ENCODE results near the gene CCDC40. TPM values are rescaled to one million over a fixed set of nuclear protein-coding genes. Genes with fewer than 3 reads are reported as not detected.
"Not testable (repeated sequence)": the region's sequence is repeated elsewhere in the genome, so short reads cannot be mapped to it uniquely, and the experiment has no call there.

The CCDC40 gene, protein sequence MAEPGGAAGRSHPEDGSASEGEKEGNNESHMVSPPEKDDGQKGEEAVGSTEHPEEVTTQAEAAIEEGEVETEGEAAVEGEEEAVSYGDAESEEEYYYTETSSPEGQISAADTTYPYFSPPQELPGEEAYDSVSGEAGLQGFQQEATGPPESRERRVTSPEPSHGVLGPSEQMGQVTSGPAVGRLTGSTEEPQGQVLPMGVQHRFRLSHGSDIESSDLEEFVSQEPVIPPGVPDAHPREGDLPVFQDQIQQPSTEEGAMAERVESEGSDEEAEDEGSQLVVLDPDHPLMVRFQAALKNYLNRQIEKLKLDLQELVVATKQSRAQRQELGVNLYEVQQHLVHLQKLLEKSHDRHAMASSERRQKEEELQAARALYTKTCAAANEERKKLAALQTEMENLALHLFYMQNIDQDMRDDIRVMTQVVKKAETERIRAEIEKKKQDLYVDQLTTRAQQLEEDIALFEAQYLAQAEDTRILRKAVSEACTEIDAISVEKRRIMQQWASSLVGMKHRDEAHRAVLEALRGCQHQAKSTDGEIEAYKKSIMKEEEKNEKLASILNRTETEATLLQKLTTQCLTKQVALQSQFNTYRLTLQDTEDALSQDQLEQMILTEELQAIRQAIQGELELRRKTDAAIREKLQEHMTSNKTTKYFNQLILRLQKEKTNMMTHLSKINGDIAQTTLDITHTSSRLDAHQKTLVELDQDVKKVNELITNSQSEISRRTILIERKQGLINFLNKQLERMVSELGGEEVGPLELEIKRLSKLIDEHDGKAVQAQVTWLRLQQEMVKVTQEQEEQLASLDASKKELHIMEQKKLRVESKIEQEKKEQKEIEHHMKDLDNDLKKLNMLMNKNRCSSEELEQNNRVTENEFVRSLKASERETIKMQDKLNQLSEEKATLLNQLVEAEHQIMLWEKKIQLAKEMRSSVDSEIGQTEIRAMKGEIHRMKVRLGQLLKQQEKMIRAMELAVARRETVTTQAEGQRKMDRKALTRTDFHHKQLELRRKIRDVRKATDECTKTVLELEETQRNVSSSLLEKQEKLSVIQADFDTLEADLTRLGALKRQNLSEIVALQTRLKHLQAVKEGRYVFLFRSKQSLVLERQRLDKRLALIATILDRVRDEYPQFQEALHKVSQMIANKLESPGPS
- 2.3 TPM for polyA plus RNA-seq (2013, experiment 1 of 2; ENCODE audit: insufficient read length)
- 1.8 TPM for polyA plus RNA-seq (2013, experiment 2 of 2; ENCODE audit: insufficient read length)

DNA sequence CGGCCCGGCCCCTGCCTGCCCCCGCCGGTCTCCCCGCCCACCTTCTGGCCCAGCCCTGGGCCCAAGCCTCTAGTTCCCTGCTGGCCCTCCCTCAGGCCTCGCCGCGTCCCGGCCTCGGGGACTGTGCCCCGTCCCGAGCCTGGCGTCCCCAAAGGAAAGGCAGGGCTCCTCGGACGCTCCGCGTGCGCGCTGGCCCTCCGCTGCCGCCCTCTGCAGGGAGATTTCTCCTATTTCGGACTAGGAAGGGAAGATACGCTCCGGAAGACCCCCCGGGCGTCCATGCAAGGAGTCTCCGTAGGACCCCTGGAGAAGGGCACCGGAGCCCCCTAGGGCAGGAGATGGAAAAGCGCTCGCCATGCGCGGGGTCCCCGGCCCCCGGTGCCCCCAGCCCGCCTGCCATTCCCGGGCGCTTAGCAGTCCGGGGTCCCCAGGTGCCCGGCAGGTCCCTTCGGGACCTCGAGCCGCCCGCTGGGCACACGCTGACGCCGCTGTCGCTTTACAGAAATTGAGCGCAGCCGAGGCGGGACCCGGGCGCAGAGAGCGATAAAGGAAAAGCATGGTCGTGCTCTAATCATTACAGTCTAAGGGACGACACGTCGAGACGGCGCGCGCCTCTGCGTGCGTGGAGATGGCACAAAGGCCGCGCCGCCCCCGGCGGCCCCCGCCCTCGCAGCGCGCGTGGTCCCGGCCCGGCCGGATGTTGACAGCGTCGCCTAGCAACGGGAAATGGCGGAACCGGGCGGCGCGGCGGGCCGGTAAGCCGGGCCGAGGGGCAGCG is at the start of gene CCDC40:
TSS of gene CCDC40 (plus strand) at position 706 of the 778 bp plus-strand sequence. CDS start at position 727, 21 bp downstream.
- peak; percentile 80 for DNase-seq

DNA sequence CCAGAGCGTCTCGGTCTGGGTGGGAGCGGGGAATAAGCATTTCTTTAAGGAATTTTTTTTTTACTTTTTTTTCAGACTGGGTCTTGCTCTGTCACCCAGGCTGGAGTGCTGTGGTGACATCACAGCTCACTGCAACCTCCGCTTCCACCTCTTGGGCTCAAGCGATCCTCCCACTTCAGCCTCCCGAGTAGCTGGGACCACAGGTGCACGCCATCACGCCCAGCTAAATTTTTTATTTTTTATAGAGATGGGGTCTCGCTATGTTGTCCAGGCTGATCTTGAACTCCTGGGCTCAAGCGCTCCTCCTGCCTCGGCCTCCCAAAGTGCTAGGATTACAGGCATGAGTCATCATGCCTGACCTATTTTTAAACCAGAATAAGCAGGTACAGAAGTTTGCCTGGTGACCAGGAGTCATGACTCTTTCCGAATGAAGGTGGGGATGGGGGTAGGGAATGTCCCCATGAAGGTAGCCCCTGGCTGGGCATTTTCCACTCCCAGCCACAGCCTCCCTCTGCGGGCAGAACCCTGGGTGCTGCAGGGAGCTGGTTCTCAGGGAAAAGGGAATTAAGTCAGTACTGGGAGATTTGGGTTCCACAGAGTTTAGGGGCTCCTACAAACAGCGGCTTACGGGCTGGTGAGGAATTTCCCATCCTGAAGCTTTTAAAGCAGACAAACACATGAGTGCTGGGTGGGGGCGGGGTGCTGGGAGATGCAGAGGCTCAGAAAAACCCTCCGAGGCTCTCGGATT is 49.1 kb upstream of the CCDC40 start:
- no peak for DNase-seq

DNA sequence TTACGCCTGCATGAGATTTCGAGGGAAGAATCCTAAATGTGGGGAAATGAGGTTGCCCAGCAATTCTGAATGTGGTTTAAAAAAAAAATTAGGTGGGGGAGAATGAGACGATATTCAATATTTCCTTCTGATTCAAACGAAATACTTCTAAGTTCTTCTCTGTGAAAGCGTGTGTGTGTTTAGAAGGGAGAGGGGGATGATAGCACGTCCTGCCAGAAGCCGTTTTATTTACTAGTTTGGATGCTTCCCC is 48.6 kb upstream of the CCDC40 start:
- DNase-seq, result no peak

DNA sequence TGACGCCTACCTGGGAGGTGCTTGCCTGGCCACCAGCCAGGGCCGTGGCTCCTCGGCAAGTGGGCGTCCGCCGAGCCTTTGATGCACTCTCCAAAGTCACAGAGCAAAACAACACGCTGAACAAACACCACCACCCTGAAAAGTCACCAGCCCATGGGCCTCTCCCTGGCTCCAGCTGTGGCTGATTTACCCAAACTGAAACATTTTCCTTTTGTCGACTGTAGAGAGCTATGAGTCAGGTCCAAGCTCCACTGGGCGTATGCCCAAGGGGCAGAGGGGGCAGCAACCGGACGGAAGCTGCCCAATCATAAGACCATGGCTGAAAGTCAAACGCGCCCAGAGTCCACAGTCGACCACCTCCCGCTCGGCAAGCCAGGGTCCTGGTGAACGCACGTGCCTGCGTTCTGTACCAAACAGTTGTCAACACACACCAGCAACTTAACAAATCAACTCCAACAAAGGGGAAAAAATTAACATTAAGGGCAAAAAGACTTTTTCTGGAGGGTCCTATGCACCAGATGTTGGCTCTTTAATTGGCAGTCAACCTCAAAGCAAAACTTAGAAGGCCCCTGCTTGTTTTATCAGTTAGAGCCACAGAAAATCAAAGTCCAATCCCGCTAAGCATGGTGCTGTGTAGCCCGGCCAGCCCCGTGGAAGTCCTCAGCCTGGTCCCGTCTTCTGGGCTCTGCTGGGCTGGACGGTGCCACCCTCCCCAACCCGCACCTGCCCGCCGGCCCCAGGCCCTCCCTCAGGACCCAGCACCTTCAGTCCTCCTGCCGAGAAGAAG is 48.1 kb upstream of the CCDC40 start:
- peak; percentile 69 for DNase-seq

DNA sequence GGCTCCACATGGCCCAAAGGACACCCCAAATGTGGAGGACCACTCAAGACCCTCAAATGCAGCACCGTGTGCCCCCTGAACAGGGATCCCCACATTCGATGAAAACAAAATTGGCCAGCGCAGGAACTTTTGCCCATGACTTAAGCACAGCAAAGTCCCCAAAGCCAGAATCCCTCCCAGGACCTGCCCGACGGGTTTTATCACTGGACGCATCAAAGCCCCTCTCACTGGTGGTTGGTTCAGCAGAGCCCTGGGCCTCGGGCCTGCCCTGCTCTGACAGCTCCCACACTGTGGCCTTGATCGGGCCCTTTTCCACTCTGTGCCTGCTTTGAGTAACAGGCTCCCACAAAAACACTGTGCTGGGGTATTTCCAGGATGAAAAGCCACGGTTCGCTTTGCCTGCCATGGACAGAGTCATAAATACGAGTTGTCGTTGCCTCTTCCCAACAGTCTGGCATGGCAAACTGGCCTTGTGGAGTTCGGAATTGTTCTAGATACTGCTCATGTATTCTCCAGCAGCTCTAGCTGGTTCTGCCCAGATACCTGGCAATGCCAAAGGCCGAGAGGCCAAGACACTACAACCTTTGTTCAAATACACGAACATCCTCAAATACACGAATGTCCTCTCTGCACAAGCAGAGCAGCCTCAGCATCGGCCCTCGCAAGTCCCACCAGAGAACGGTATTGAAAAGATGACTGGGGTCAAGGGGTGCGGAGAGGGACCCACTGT is 47.2 kb upstream of the CCDC40 start:
- DNase-seq, result no peak

DNA sequence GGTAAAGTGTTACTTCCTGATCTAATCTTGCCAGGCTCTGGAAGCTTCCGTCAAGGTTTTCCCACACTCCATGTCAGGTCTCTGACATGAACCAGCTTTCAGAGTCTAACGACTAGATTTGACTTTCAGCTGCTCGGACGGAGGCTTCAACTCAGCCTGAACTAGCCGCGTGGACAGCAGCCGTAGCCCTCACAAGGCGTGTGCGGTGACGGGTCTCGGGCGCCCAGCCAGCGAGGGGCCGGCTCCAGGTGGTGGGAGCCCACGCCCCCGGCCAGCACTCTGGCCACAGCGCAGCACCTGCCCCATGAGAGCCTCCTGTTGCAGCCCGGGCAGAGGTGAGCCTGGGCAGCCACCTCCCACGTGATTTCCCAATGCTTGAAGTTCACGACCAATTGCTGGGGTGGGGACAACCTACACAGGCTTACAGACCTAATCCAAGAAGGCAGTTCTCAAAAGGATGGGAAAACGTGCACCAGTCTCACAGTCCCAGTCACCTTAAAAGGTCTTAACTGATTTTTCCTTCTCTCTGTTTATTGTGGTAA is 46.3 kb upstream of the CCDC40 start:
- no peak for DNase-seq

DNA sequence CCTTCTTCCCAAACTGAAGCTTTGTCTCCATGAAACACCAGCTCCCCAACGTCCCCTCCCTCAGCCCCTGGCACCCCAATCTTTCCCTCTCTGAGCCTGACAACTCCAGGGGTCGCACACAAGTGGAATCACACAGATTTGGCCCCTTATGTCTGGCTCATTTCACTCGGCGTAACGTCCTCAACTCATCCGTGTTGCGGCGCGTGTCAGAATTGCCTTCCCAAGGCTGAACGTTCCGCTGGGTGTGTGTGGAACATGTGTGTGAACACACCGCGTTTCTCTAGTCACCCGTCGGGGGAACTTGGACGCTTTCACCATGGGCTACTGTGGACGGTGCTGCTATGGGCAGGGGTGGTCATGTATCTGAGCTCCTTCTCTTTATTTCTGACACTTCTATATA is 45.7 kb upstream of the CCDC40 start:
- DNase-seq, result no peak

DNA sequence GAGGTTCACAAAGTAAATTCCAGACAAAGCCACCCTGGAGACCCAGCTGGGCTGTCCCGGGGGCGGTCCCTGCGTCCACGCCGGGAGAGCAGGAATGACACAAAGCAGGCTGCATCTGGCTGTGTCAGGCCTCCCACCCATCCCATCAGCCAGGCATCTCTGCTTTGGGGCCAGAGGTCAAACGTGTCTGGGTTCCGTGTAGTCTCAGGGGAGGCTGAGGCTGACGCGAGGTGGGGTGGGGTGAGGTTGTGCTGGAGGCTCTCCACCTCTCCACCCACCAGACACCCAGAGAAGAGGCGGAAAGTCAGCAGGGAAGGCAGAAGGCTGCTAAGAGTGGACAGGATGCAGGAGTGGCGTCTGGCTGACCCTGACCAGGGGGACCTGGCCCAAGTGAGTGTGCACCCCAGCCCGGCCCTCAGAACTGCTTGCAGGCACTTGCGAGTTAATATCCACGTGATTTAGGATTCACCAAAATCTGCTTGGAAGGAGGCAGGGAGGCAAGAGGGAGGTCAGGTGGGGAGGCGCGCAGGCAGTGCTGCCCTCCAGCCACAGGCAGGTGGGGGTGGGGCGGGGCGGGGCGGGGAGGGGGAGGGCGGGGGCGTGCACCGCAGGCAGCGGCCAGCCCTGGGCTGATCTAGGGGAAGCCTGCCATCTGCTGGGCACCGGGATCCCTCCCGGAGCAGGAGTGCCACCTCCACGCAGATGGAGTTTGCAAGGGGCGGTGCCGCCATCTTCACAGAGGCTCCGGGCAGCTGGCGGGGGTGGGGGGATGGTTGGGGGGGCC is 45.1 kb upstream of the CCDC40 start:
- DNase-seq, result peak; percentile 83

DNA sequence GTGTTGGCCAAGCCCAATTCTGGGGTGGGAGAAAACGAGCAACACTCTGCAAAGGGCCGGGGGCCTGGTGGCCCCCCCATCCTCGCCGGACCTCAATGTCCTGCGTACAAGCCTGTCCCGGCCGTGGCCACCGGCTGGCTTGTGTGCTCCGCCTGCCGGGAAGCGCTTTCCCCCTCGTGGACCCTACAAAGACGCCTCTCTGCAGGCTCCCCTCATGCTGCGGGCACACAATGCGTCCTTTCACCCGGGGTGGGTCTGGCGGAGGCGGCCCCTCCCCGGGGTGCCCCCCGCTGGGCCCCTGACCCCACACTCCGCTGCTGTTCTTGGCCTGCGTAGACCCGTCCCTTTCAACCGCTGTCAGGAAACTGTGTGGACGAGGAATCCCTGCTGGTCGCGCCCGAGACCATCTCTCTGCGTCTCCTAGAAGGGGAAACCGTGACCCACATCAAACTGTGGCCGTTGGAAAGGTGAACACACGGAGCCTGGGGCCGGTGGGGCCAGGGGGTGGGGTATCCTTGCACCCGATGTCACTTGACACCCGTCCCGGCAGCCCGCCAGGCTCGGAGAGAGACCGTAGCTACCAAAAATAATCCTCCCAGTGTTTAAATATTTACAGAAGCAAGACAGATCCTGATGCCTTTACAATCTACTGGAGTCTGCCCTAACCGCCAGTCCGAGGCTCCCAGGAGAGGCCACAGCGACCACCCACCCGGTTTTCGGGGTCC is 44.4 kb upstream of the CCDC40 start:
- peak; percentile 43 for DNase-seq

DNA sequence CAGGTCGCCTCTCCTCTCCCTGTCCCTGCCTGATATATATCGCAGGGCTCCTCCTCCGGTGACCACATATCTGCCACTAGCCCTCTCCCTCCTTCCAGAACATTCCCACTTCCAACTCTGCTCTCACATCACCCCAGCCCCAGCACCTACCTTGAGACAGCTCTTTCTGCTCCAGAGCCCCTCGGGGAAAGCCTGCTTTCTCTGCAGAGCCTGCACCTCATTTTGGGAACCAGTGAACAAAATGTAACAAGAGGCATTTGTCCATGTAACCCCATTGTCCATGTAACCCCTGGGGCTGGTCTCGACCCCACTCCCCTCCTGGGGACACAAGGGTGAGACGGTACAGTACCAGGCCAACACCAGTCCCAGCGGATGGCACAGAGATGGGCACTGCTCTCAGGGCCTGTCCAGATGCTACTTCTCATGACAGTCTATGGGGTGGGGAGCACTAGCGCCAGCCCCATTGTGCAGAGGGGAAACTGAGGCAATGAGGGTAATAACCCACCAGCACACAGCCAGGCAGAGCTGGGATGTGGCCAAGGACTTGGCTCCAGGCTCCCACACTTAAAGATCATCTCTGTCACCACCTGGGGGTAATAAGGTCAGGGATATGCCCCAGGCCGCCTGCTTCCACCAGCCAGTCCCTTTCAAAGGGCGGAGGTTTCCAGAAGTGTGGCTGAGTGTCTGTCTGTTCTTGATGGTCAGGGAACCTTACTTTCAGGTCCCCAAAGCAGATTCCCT is 43.6 kb upstream of the CCDC40 start:
- no peak for DNase-seq

DNA sequence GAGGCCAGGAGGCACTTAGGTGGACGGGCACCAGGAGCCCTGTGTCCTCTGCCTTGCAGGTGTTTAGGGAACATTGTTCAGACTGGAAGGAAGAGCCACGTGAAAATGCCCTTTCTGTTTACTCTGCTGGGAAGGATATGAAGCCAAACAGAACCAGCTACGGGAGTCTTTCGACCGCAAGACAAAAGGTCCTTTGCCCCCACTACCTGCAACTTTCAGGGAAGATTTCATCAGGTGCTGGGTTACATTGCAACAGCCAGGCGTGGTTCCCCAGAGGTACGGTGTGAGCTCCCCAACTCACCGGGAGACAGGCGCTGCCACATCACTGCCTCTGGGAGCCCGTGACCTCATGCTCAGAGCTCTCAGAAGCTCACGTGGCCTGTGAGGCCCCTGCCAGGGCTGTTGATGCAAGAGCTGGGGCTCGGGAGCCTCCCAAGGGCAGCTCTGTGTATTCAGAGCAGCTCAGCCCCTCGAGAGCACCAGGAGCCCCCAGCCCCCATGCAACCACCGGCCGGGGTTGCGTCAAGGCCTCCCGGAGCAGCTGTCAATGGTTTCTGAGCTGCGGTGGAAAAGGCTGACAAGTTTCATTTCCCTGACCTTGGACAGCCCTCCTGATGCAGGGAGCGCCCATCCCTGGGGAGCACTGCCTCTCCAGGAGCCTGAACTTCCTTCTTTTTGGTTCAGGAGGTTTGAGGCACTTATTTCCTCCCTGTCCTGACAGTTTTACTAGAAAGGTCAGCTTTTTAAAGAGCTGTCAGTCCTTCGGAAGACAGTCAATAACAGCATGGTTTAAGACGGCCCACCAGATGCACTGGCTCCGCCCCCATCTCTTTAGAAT is 42.8 kb upstream of the CCDC40 start:
- DNase-seq, result peak; percentile 96

DNA sequence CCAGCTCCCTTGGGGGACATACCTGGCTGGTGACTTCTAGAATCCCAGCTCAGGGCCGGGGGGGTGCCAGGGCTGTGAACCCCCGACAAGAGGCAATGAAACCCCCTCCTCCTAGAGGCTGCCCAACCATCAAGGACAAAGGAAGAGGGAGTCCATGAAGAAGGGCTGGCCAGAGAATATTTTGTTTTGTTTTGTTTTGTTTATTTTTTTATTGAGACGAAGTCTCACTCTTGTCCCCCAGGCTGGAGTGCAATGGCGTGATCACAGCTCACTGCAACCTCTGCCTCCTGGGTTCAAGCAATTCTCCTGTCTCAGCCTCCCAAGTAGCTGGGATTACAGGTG is 42.2 kb upstream of the CCDC40 start:
- DNase-seq, result not testable (repeated sequence)

DNA sequence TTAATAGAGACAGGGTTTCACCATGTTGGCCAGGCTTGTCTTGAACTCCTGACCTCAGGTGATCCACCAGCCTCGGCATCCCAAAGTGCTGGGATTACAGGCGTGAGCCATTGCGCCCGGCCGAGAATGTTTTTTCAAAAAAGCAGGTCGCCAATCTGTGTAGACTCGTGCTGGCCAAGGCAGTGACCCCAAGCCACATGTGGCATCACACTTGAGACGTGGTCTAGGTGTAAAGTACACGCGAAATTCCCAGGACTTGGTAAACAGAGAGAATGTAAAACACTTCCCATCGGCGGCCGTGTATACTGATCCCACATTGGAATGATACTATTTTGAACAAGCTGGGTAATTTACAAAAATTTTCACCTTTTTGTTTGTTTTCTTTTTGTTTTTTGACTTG is 41.8 kb upstream of the CCDC40 start:
- DNase-seq, result no peak

DNA sequence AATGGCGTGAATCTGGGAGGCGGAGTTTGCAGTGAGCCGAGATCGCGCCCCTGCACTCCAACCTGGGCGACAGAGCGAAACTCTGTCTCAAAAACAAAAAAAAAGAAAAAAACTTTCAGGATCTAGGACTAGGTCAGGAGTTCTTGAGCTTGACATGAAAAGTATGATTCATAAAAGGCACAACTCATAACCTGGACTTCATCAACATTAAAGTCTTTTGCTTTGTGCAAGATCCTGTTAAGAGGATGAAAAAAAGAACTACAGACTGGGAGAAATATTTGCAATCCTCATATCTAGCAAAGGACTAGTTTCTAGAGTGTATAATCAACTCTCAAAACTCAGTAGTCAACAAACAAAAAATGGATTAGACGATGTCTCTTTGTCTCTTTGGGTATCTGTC is 40.7 kb upstream of the CCDC40 start:
- no peak for DNase-seq

DNA sequence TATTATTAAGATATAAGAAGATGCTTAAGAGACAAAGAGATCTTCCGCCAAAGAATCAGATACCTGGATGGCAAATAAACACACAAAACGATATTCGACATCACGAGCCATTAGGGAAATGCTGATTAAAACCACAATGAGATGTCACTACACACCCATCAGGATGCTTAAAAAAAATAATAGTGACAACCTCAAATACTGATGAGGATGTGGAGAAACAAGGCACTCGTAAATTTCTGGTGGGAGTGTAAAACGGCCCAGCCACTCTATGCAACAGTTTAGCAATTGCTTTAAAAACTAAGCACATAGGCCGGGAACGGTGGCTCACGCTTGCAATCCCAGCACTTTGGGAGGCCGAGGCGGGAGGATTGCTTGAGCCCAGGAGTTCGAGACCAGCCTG is 40.2 kb upstream of the CCDC40 start:
- no peak for DNase-seq

DNA sequence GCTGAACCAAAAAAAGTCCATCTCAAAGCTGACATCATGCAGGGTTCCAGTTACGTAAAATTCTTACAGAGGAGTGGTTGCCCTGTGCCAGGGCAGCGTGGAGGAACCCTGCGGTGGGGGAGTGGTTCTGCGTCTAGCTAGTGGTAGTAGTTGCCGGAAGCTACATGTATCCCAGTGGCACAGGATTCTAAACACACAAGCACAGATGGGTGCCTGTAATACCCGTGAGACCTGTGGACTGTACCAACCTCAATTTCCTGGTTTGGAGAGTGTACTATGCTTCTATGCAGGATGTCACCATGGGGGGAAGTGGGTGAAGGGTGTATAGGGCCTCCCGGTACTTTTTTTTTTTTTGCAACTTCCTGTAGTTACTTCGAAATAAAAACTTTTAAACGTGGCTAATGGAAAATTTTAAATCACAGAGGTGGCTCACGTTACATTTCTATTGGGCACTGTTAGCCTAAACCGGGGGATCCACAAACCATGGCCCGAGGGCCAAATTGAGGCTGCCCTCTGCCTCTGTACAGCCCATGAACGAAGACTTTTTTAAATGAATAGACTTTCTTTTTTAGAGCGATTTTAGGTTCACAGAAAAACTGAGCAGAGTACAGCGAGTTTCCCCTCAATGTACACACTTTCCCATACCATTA is 39.3 kb upstream of the CCDC40 start:
- no peak for DNase-seq
